SU-DHL-6 (cell line): Measurements from ENCODE around the gene MAP3K21.

ENCODE experiments used
- H2AFZ ChIP-seq: fragments of 200-600 bp; sonication (generic); 2 replicates; pipeline ENCODE4 v1.6.1; 2014; ENCODE audit warnings: low read depth, mild to moderate bottlenecking, moderate library complexity, mixed read lengths, antibody characterized with exemption, low read length; ENCODE audit not compliant: severe bottlenecking
- H3F3A ChIP-seq: fragments of 200-600 bp; shearing (Covaris generic); 2 replicates; pipeline ENCODE4 v1.6.0; 2016; ENCODE audit warnings: antibody characterized with exemption, mild to moderate bottlenecking; ENCODE audit not compliant: insufficient read depth
- H3K27ac ChIP-seq: fragments of 200-600 bp; sonication (generic); 2 replicates; pipeline ENCODE4 v1.5.1; 2016; ENCODE audit warnings: low read depth, mild to moderate bottlenecking, low read length, moderate library complexity, mixed read lengths
- H3K27me3 ChIP-seq: fragments of 200-600 bp; sonication (generic), shearing (Covaris generic); 2 replicates; pipeline ENCODE4 v1.6.0; 2014; ENCODE audit warnings: mild to moderate bottlenecking, low read length
- H3K36me3 ChIP-seq: fragments of 200-600 bp; sonication (generic); 2 replicates; pipeline ENCODE4 v1.6.1; 2014; ENCODE audit warnings: mild to moderate bottlenecking, low read length, mixed read lengths
- H3K4me2 ChIP-seq: fragments of 300-600, 200-600 bp; shearing (Covaris generic), sonication (generic); 2 replicates; pipeline ENCODE4 v1.6.0; 2014; ENCODE audit warnings: low read length, low read depth, mild to moderate bottlenecking; ENCODE audit not compliant: poor library complexity, severe bottlenecking
- H3K4me3 ChIP-seq: fragments of 200-600 bp; sonication (generic); 2 replicates; pipeline ENCODE4 v1.5.1; 2014; ENCODE audit warnings: antibody characterized with exemption, low read length, mild to moderate bottlenecking, mixed read lengths; ENCODE audit not compliant: insufficient read depth, poor library complexity, severe bottlenecking
- H3K79me2 ChIP-seq: fragments of 200-600 bp; sonication (generic); 2 replicates; pipeline ENCODE4 v1.6.1; 2014; ENCODE audit warnings: mild to moderate bottlenecking, low read length, moderate library complexity; ENCODE audit not compliant: insufficient read depth
- H3K9ac ChIP-seq: fragments of 200-600 bp; sonication (generic); 2 replicates; pipeline ENCODE4 v1.7.0; 2014; ENCODE audit warnings: mild to moderate bottlenecking, low read length
- H3K9me2 ChIP-seq: fragments of 200-600 bp; sonication (generic); replicated peaks from 2 replicates; pipeline ENCODE4 v1.6.1; 2014; ENCODE audit warnings: low read length; ENCODE audit not compliant: insufficient read depth
- H3K9me3 ChIP-seq: fragments of 200-600 bp; sonication (generic); 2 replicates; pipeline ENCODE4 v1.6.1; 2014; ENCODE audit warnings: low read length, mixed read lengths; ENCODE audit not compliant: insufficient read depth
- H4K20me1 ChIP-seq: fragments of 200-600 bp; sonication (generic); 2 replicates; pipeline ENCODE4 v1.6.1; 2014; ENCODE audit warnings: low read depth, mild to moderate bottlenecking, antibody characterized with exemption, low read length, moderate library complexity, mixed read lengths
- CTCF ChIP-seq: fragments of 200-600 bp; sonication (generic); IDR thresholded peaks from one replicate; pipeline ENCODE4 v1.5.1; 2017; ENCODE audit warnings: antibody characterized with exemption, mild to moderate bottlenecking, low read length, moderate library complexity; ENCODE audit not compliant: insufficient read depth, poor library complexity, severe bottlenecking
- EZH2phosphoT487 ChIP-seq: fragments of 200-600 bp; sonication (generic), shearing (Covaris generic); conservative IDR thresholded peaks from 2 replicates; pipeline ENCODE4 v1.6.1; 2018; ENCODE audit warnings: mild to moderate bottlenecking, antibody characterized with exemption, low read length, moderate library complexity, mixed read lengths

Gene MAP3K21

GRCh38 chr1:233431753-233432403, 104.4 kb downstream of the MAP3K21 start:
- Histone ChIP-seq H3K9ac (no peak overlapping the region), H3K27ac (no peak overlapping the region), H3K9me2 (no peaks in the 10 kb centered on the region; the same call in 1 of the 2 replicates), H3K4me2 (no peak overlapping the region), H2AFZ (no peak overlapping the region), H3K9me3 (no peaks in the 10 kb centered on the region), H3K79me2 (no peaks in the 10 kb centered on the region), H3K4me3 (no peak overlapping the region), H3K36me3 (no peaks in the 10 kb centered on the region), H3F3A (no peaks in the 10 kb centered on the region), H3K27me3 (no peaks in the 10 kb centered on the region), H4K20me1 (no peaks in the 10 kb centered on the region)
- TF ChIP-seq EZH2phosphoT487 = no peak
- no peak for TF ChIP-seq CTCF

- H4K20me1 ChIP-seq = no peaks in the 10 kb centered on the region
- no peaks in the 10 kb centered on the region for H3K36me3 ChIP-seq
- H2AFZ ChIP-seq = no peak overlapping the region
- TF ChIP-seq CTCF (no peak), EZH2phosphoT487 (no peak)
- no peaks in the 10 kb centered on the region for H3F3A ChIP-seq
- no peak overlapping the region for H3K4me2 ChIP-seq
- no peaks in the 10 kb centered on the region for H3K9me3 ChIP-seq
- no peak overlapping the region for H3K27ac ChIP-seq
- H3K27me3 ChIP-seq = no peaks in the 10 kb centered on the region
- H3K79me2 ChIP-seq = no peaks in the 10 kb centered on the region
- no peak overlapping the region for H3K4me3 ChIP-seq
- H3K9ac ChIP-seq = no peak overlapping the region
- H3K9me2 ChIP-seq = no peaks in the 10 kb centered on the region; the same call in 1 of the 2 replicates
Observed at GRCh38 chr1:233432916-233433315, 105.4 kb downstream of the MAP3K21 start.

- Histone ChIP-seq H3K27me3 (no peaks in the 10 kb centered on the region), H3K9ac (no peak overlapping the region), H3K27ac (no peak overlapping the region), H3K9me2 (no peaks in the 10 kb centered on the region; the same call in 1 of the 2 replicates), H3K36me3 (no peaks in the 10 kb centered on the region), H3K9me3 (no peaks in the 10 kb centered on the region), H2AFZ (no peak overlapping the region), H3K79me2 (no peaks in the 10 kb centered on the region), H3F3A (no peaks in the 10 kb centered on the region), H4K20me1 (no peaks in the 10 kb centered on the region), H3K4me3 (no peak overlapping the region), H3K4me2 (no peak overlapping the region)
- TF ChIP-seq CTCF (no peak), EZH2phosphoT487 (no peak)
Observed at GRCh38 chr1:233433436-233434210, 106.1 kb downstream of the MAP3K21 start.
